Measurements from ENCODE around the gene DDB1.

DDB1 gene

DNA sequence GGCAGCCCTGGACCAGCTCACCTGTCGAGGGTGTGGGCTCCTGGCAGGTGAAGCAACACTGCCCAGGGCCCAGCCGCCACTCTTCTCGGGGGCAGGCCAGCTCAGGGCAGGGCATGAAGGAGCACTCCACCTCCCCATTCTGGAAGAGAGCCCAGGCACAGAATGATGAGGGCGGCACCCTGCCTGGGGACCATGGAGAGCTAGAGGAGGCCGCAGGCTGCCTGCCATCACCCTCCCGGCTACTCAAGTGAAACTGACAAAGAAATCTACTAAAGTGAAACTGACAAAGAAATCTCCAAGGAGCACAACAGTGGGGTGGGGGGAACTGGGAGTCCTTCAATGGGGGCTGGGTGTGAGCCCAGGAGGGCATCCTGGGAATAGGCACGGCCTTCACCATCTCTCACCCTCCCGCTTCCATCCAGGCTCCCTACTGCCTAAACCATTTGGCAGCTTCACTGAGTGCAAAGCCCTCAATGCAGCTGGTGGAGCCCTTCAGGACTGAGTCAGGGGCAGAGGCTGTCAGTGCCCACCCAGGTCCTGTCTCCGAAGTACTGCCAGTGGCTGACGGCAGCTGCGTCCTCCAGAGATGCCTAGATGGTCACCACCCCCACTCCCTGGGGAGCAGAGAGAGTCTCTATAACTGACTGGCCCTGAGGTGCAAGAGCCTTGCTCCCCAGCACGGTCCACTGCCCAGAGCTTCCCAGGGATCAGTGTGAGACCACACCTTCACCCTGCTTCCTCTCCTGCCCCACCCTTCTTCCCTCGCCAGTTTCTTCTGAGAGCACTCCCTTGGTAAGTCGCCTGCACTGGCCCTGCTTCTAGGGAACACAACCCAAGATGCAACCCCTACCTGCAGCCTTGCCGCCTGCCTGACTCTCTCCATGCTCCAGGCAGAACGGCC lies 59.5 kb downstream of the DDB1 start:
- TF ChIP-seq CTCF (IDR thresholded peaks at IDR 0.05; ENCODE audit: extremely low read depth, insufficient read depth, missing control alignments), result no peak
- no peak for DNase-seq (ENCODE audit: low spot score)
- in situ Hi-C loops (cut with MboI; ENCODE audit: low pct_unique_long_range_greater_than_20kb, low sequenced_read_pairs, unreplicated experiment), result no loop called here

- DNase-seq (ENCODE audit: low spot score), result no peak
- in situ Hi-C loops (cut with MboI; ENCODE audit: low pct_unique_long_range_greater_than_20kb, low sequenced_read_pairs, unreplicated experiment), result no loop called here
- TF ChIP-seq CTCF (IDR thresholded peaks at IDR 0.05; ENCODE audit: extremely low read depth, insufficient read depth, missing control alignments), result no peak
Measured at GRCh38 chr11:61272731-61273130, 60.2 kb downstream of the DDB1 start.

GRCh38 chr11:61270354-61271076 lies 62.4 kb downstream of the DDB1 start:
- no peak for TF ChIP-seq CTCF (IDR thresholded peaks at IDR 0.05; ENCODE audit: extremely low read depth, insufficient read depth, missing control alignments)
- peak; percentile 71 for DNase-seq (ENCODE audit: low spot score)
- in situ Hi-C loops (cut with MboI; ENCODE audit: low pct_unique_long_range_greater_than_20kb, low sequenced_read_pairs, unreplicated experiment), result no loop called here

DNA sequence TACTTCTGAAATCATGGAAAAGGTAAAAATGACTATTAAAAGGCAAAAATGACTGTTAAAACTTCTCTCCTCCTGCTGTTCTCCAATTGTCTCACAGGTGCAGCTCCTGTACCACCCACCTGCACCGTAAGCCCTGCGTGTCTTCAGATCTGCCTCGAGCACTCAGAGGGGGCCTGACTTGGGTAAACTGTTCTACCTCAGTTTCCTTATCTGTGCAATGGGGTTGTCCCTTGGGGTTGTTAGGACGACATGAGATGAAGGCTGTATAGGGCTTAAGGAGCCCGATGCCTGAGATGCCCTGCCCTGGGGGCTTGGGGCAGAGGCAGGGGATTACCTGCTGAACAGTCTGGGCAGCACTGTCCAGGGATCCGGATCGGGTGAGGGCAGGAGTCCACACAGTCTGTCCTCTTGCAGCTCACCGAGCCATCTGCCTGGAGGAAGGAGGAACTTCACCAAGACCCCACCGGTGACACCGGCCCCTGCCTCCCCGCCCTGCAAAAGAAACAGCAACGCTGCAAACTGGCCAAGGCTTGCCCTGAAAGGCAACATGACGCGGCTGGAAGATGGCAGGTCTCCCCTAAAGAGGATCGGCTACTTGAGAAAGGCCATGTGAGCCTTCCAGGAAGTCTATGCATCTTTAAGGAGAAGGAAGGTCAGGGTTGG lies 64.2 kb downstream of the DDB1 start:
- TF ChIP-seq CTCF (IDR thresholded peaks at IDR 0.05; ENCODE audit: extremely low read depth, insufficient read depth, missing control alignments), result no peak
- in situ Hi-C loops (cut with MboI; ENCODE audit: low pct_unique_long_range_greater_than_20kb, low sequenced_read_pairs, unreplicated experiment), result loop anchor here (5.0 kb wide), 1 partner anchor 71 kb away; no protein-coding TSS in a partner anchor
- DNase-seq (ENCODE audit: low spot score), result no peak

DNA sequence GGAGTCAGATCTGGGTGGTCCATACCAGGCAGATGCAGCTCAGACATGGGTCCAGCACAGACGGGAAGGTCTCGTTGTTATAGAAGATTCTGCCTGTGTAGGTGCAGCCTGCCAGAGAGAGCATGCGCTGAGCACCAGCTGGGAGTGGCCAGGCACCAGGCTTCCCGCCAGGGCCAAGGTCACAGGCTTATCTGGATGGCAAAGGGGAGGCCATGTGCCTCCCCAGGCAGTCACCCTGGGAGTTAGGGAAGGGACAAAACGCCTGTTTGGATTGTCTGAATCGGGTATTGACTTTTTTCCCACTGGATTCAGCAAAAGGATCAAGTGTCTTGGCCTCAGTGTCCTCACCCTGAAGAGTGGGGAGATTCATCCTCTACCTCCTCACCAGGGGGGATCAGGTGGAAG lies 65.5 kb downstream of the DDB1 start:
- in situ Hi-C loops (cut with MboI; ENCODE audit: low pct_unique_long_range_greater_than_20kb, low sequenced_read_pairs, unreplicated experiment), result loop anchor here (5.0 kb wide), 1 partner anchor 70 kb away; no protein-coding TSS in a partner anchor
- TF ChIP-seq CTCF (IDR thresholded peaks at IDR 0.05; ENCODE audit: extremely low read depth, insufficient read depth, missing control alignments), result no peak
- no peak for DNase-seq (ENCODE audit: low spot score)

GRCh38 chr11:61266602-61267001 lies 66.3 kb downstream of the DDB1 start:
- TF ChIP-seq CTCF (IDR thresholded peaks at IDR 0.05; ENCODE audit: extremely low read depth, insufficient read depth, missing control alignments), result no peak
- in situ Hi-C loops (cut with MboI; ENCODE audit: low pct_unique_long_range_greater_than_20kb, low sequenced_read_pairs, unreplicated experiment), result loop anchor here (5.0 kb wide), 1 partner anchor 69 kb away; no protein-coding TSS in a partner anchor
- DNase-seq (ENCODE audit: low spot score), result no peak

Measured in GM13977 (cell line).